ENCODE results near the gene VASH1. TPM values are rescaled to one million over a fixed set of nuclear protein-coding genes. Genes with fewer than 3 reads are reported as not detected.

The VASH1 gene
- total and polyA plus RNA-seq, 2 of the 13 experiments (the other 11 are each of a cell fraction or from before 2014, with no cell fraction given) = 0.11 to 0.24 TPM

DNA sequence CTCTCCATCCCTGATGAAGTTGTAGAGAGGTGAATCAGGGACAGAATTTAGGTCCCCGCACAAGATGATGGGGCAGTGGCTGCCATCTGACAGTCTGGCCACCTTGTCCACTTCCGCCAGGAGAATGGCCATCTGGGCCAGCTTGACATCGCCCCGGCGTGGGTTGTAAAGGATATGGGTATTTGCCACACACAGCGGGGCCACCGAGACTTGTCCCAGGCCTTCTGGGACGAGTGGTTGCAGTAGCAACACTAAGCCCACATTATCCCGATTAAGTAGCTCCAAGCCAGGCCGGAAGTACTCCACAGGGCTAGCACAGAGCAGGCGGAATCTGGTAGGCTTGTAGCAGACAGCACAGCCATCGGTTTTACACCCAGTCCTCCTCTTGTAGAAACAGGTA is 45.2 kb downstream of the VASH1 start:
- Histone ChIP-seq H3K9ac (ENCODE audit: insufficient read depth, low read depth, low read length) (no peak overlapping the region), H3K27me3 (ENCODE audit: control insufficient read depth in 1 of 2, insufficient read depth in 2 of 2, low read length in 2 of 2) (no peaks in the 10 kb centered on the region), H3K4me1 (ENCODE audit: insufficient read depth, low read length) (peaks cover 12% of the 10 kb centered on the region), H2AFZ (ENCODE audit: low read length) (no peak overlapping the region), H3K27ac (ENCODE audit: extremely low read length, insufficient read depth, low read length) (no peak overlapping the region), H3K36me3 (replicated peaks in 1 of 2; ENCODE audit: control insufficient read depth in 1 of 2, insufficient read depth in 2 of 2, low read length in 2 of 2) (peaks cover 8 to 61% of the 10 kb centered on the region in 2 experiments; a peak in 4 of 5 replicates), H3K79me2 (ENCODE audit: insufficient read depth, low read length) (peaks cover under 1% of the 10 kb centered on the region), H3K9me3 (ENCODE audit: low read length) (no peaks in the 10 kb centered on the region), H3K4me3 (replicated peaks in 1 of 3; ENCODE audit: insufficient read depth in 1 of 3, low read depth in 2 of 3, low read length in 3 of 3) (no peak overlapping the region), H3K4me2 (ENCODE audit: low read depth, low read length) (no peak overlapping the region), H4K20me1 (ENCODE audit: insufficient read depth, low read length) (no peaks in the 10 kb centered on the region)
- DNase-seq (ENCODE audit: low spot score) (no peak), FAIRE-seq (no peak), ATAC-seq (no peak)
- in situ Hi-C loops (cut with HindIII; ENCODE audit: extremely low pct_ligation_motif_present, low pct_unique_long_range_greater_than_20kb) = no loop called here
- WGBS (ENCODE audit: low lambda C conversion rate) = 93% methylated on average over 3 of the region's 12 CpGs
- intact Hi-C loops (cut with micrococcal nuclease; ENCODE audit: unreplicated experiment) = no loop called here
- ChIA-PET CTCF (ENCODE audit: low intra/inter-chr PET ratio, low total read pairs) (no interaction called here), POLR2A (interaction anchor here (0.5 to 1.0 kb wide), 3 partner anchors 9 to 1504 kb away, joined by 3 to 5 read pairs (median 3); no protein-coding TSS in a partner anchor)
- no peak for TF ChIP-seq TBP (CRISPR knock-in tag; IDR thresholded peaks at IDR 0.05)
- TF ChIP-seq, protein P1, sequence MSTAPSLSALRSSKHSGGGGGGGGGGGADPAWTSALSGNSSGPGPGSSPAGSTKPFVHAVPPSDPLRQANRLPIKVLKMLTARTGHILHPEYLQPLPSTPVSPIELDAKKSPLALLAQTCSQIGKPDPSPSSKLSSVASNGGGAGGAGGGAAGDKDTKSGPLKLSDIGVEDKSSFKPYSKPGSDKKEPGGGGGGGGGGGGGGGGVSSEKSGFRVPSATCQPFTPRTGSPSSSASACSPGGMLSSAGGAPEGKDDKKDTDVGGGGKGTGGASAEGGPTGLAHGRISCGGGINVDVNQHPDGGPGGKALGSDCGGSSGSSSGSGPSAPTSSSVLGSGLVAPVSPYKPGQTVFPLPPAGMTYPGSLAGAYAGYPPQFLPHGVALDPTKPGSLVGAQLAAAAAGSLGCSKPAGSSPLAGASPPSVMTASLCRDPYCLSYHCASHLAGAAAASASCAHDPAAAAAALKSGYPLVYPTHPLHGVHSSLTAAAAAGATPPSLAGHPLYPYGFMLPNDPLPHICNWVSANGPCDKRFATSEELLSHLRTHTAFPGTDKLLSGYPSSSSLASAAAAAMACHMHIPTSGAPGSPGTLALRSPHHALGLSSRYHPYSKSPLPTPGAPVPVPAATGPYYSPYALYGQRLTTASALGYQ (CRISPR knock-in tag; IDR thresholded peaks at IDR 0.05) = no peak
- TF ChIP-seq HOXA5 (CRISPR knock-in tag; IDR thresholded peaks at IDR 0.05) = no peak
- no peak for TF ChIP-seq ZNF878 (CRISPR knock-in tag; IDR thresholded peaks at IDR 0.05)
- TF ChIP-seq GATA4 (IDR thresholded peaks at IDR 0.05; ENCODE audit: borderline replicate concordance, low read depth) = no peak
- no peak for TF ChIP-seq SP1 (IDR thresholded peaks at IDR 0.05)
- TF ChIP-seq SP1 (CRISPR knock-in tag; IDR thresholded peaks at IDR 0.05) = no peak
- TF ChIP-seq SMARCE1 (IDR thresholded peaks at IDR 0.05; ENCODE audit: borderline replicate concordance) = no peak
- TF ChIP-seq ZNF747 (CRISPR knock-in tag; IDR thresholded peaks at IDR 0.05; ENCODE audit: borderline replicate concordance) = no peak
- no peak for TF ChIP-seq U2AF2 (IDR thresholded peaks at IDR 0.05; ENCODE audit: low read depth, low read length)
- no peak for TF ChIP-seq ZNF205 (CRISPR knock-in tag; IDR thresholded peaks at IDR 0.05)
- TF ChIP-seq IKZF4 (CRISPR knock-in tag; IDR thresholded peaks at IDR 0.05; ENCODE audit: borderline replicate concordance, low read depth, not compliant biosample characterization) = no peak
- TF ChIP-seq ARNT (IDR thresholded peaks at IDR 0.05) = no peak
- no peak for TF ChIP-seq NFRKB (IDR thresholded peaks at IDR 0.05)
- no peak for TF ChIP-seq NFKBIZ (CRISPR knock-in tag; IDR thresholded peaks at IDR 0.05)
- no TSS peak for BruUV-seq (replicated peaks)
